ENCODE results near the gene IRX6. TPM values are rescaled to one million over a fixed set of nuclear protein-coding genes. Genes with fewer than 3 reads are reported as not detected.

IRX6 gene
- total RNA-seq, 4 donors from 2014 or later, result 6.1 to 11.6 (median 9.1) TPM

- H3K9me3 ChIP-seq, result no peaks in the 10 kb centered on the region
- TF ChIP-seq POLR2A (IDR thresholded peaks at IDR 0.05), result no peak
- TF ChIP-seq POLR2AphosphoS5 (IDR thresholded peaks at IDR 0.05), result no peak
- no peak for TF ChIP-seq CTCF (IDR thresholded peaks at IDR 0.05)
- TF ChIP-seq EP300 (IDR thresholded peaks at IDR 0.05), result no peak
- H3K27me3 ChIP-seq, result peaks cover 3% of the 10 kb centered on the region
- no peak overlapping the region for H3K4me3 ChIP-seq
- no peak for DNase-seq (ENCODE audit: low spot score in 2 of 2)
- peaks cover 9% of the 10 kb centered on the region for H3K4me1 ChIP-seq
- no peaks in the 10 kb centered on the region for H3K36me3 ChIP-seq
- H3K27ac ChIP-seq, result no peak overlapping the region
- WGBS, result 39% methylated on average over 6 of the region's 6 CpGs
Observed at GRCh38 chr16:55279598-55279997, 44.4 kb upstream of the IRX6 start.

- WGBS, result 30% methylated on average over 4 of the region's 4 CpGs
- H3K9me3 ChIP-seq, result no peaks in the 10 kb centered on the region
- H3K4me1 ChIP-seq, result peaks cover 4% of the 10 kb centered on the region
- no peak for TF ChIP-seq POLR2AphosphoS5 (IDR thresholded peaks at IDR 0.05)
- TF ChIP-seq POLR2A (IDR thresholded peaks at IDR 0.05), result no peak
- no peak for TF ChIP-seq CTCF (IDR thresholded peaks at IDR 0.05)
- TF ChIP-seq EP300 (IDR thresholded peaks at IDR 0.05), result no peak
- no peaks in the 10 kb centered on the region for H3K36me3 ChIP-seq
- no peak overlapping the region for H3K4me3 ChIP-seq
- peaks cover 3% of the 10 kb centered on the region for H3K27me3 ChIP-seq
- H3K27ac ChIP-seq, result no peak overlapping the region
- no peak for DNase-seq (ENCODE audit: low spot score in 2 of 2)
Observed at GRCh38 chr16:55280587-55280986, 43.4 kb upstream of the IRX6 start.

GRCh38 chr16:55282441-55282840, 41.6 kb upstream of the IRX6 start:
- WGBS, result 43% methylated on average over 1 of the region's 1 CpG
- Histone ChIP-seq H3K4me3 (no peak overlapping the region), H3K9me3 (no peaks in the 10 kb centered on the region), H3K36me3 (no peaks in the 10 kb centered on the region), H3K4me1 (no peaks in the 10 kb centered on the region), H3K27me3 (peaks cover 3% of the 10 kb centered on the region), H3K27ac (no peak overlapping the region)
- no peak for TF ChIP-seq POLR2AphosphoS5 (IDR thresholded peaks at IDR 0.05)
- TF ChIP-seq EP300 (IDR thresholded peaks at IDR 0.05), result no peak
- DNase-seq (ENCODE audit: low spot score in 2 of 2), result no peak

GRCh38 chr16:55283812-55284717, 39.9 kb upstream of the IRX6 start:
- DNase-seq (ENCODE audit: low spot score in 2 of 2), result no peak
- WGBS, result 62% methylated on average over 12 of the region's 12 CpGs
- H3K36me3 ChIP-seq, result no peaks in the 10 kb centered on the region
- TF ChIP-seq EP300 (IDR thresholded peaks at IDR 0.05), result no peak
- TF ChIP-seq POLR2A (IDR thresholded peaks at IDR 0.05), result no peak
- no peak for TF ChIP-seq CTCF (IDR thresholded peaks at IDR 0.05)
- no peak for TF ChIP-seq POLR2AphosphoS5 (IDR thresholded peaks at IDR 0.05)
- H3K27me3 ChIP-seq, result peaks cover 3% of the 10 kb centered on the region
- no peaks in the 10 kb centered on the region for H3K9me3 ChIP-seq
- no peak overlapping the region for H3K27ac ChIP-seq
- H3K4me3 ChIP-seq, result no peak overlapping the region
- H3K4me1 ChIP-seq, result no peaks in the 10 kb centered on the region

GRCh38 chr16:55284718-55285099, 39.3 kb upstream of the IRX6 start:
- no peak for DNase-seq (ENCODE audit: low spot score in 2 of 2)
- WGBS, result 92% methylated on average over 6 of the region's 6 CpGs
- H3K9me3 ChIP-seq, result no peaks in the 10 kb centered on the region

More at GRCh38 chr16:55284718-55285099, 39.3 kb upstream of the IRX6 start:
- Histone ChIP-seq H3K4me1 (no peaks in the 10 kb centered on the region), H3K36me3 (no peaks in the 10 kb centered on the region), H3K27me3 (peaks cover 3% of the 10 kb centered on the region), H3K27ac (no peak overlapping the region), H3K4me3 (no peak overlapping the region)
- TF ChIP-seq EP300 (IDR thresholded peaks at IDR 0.05) (no peak), CTCF (IDR thresholded peaks at IDR 0.05) (no peak), POLR2AphosphoS5 (IDR thresholded peaks at IDR 0.05) (no peak), POLR2A (IDR thresholded peaks at IDR 0.05) (no peak)
